Activated B cell treated with CpG ODN at 0.5 μM for 24 hours (primary cell): ENCODE data around the gene MYH9. TPM values are rescaled to one million over a fixed set of nuclear protein-coding genes. Genes with fewer than 3 reads are reported as not detected.
"Not testable (repeated sequence)": the region's sequence is repeated elsewhere in the genome, so short reads cannot be mapped to it uniquely, and the experiment has no call there.

Experiments used
- ATAC-seq: fragments of 200-7000 bp; cut with Tn5 transposase; one replicate; pipeline ENCODE4 v1.10.0; 2021; ENCODE audit warnings: low read depth, mild to moderate bottlenecking, moderate library complexity
- CTCF ChIA-PET: fragments of 350-600 bp; sonication (Branson Sonifier 250); formaldehyde crosslinking; loops from one replicate; lab custom pipeline; 2021; ENCODE audit warnings: antibody characterized with exemption; lab: Charles Lee
- POLR2A ChIA-PET: fragments of 350-600 bp; sonication (Branson Sonifier 250); formaldehyde crosslinking; loops from one replicate; lab custom pipeline; 2021; ENCODE audit warnings: antibody characterized with exemption; lab: Charles Lee
- DNase-seq: peaks from one replicate; pipeline ENCODE4 v3.0.0; 2022
- H3K27ac Mint-ChIP-seq: one replicate; pipeline ENCODE4 v1.8.0; 2020; ENCODE audit warnings: mixed read lengths
- H3K27me3 Mint-ChIP-seq: one replicate; pipeline ENCODE4 v1.8.0; 2021; ENCODE audit warnings: mixed read lengths
- H3K36me3 Mint-ChIP-seq: one replicate; pipeline ENCODE4 v1.8.0; 2021; ENCODE audit warnings: low read depth, mixed read lengths
- H3K4me1 Mint-ChIP-seq: one replicate; pipeline ENCODE4 v1.8.0; 2021; ENCODE audit warnings: mixed read lengths
- H3K4me3 Mint-ChIP-seq: one replicate; pipeline ENCODE4 v1.8.0; 2020; ENCODE audit warnings: mild to moderate bottlenecking, mixed read lengths
- H3K9me3 Mint-ChIP-seq: one replicate; pipeline ENCODE4 v1.8.0; 2020; ENCODE audit warnings: mixed read lengths
- CTCF ChIP-seq: fragments of 200-600 bp; IDR thresholded peaks from one replicate; pipeline ENCODE4 v1.8.0; 2022; ENCODE audit warnings: antibody characterized with exemption, mild to moderate bottlenecking
- intact Hi-C: fragments of 100-400 bp; cut with micrococcal nuclease; formaldehyde crosslinking; loops from one replicate; pipeline ENCODE4 v1.15.1; 2024
- total RNA-seq: library from RNA; stranded (reverse); gene quantifications from 2 replicates; pipeline ENCODE4 v1.2.3, GENCODE V29; 2022

The MYH9 gene
- total RNA-seq, 1 donor from 2014 or later, result 714 TPM

GRCh38 chr22:36267058-36267457, 120.7 kb downstream of the MYH9 start:
- intact Hi-C loops, result no loop called here
- CTCF ChIA-PET, result interaction anchor here (1.3 to 1.5 kb wide), 2 partner anchors 11 to 28 kb away, joined by 3 to 6 read pairs; partner anchors contain the start of gene APOL2

GRCh38 chr22:36263886-36264664, 123.7 kb downstream of the MYH9 start:
- H3K9me3 Mint-ChIP-seq, CTCF ChIA-PET, H3K4me1 Mint-ChIP-seq, H3K4me3 Mint-ChIP-seq, POLR2A ChIA-PET, H3K27me3 Mint-ChIP-seq, H3K27ac Mint-ChIP-seq, DNase-seq, intact Hi-C loops, ATAC-seq: not testable (repeated sequence)
- peaks cover 44% of the 10 kb centered on the region for H3K36me3 Mint-ChIP-seq

More at GRCh38 chr22:36267058-36267457, 120.7 kb downstream of the MYH9 start:
- Mint-ChIP-seq H3K27ac (no peak overlapping the region), H3K27me3 (no peaks in the 10 kb centered on the region), H3K36me3 (peaks cover 33% of the 10 kb centered on the region), H3K4me1 (no peaks in the 10 kb centered on the region), H3K9me3 (no peaks in the 10 kb centered on the region), H3K4me3 (no peak overlapping the region)
- no peak for DNase-seq
- ATAC-seq, result no peak
- POLR2A ChIA-PET, result no interaction called here
- TF ChIP-seq CTCF, result no peak

- ATAC-seq, intact Hi-C loops, CTCF ChIA-PET, H3K27ac Mint-ChIP-seq, DNase-seq, H3K9me3 Mint-ChIP-seq, POLR2A ChIA-PET, H3K4me3 Mint-ChIP-seq, H3K27me3 Mint-ChIP-seq: not testable (repeated sequence)
- Mint-ChIP-seq H3K36me3 (peaks cover 52% of the 10 kb centered on the region), H3K4me1 (peaks cover 11% of the 10 kb centered on the region)
These were observed 124.5 kb downstream of the MYH9 start for GRCh38 chr22:36263216-36263673.

- peaks cover 16% of the 10 kb centered on the region for H3K4me1 Mint-ChIP-seq
- intact Hi-C loops, H3K9me3 Mint-ChIP-seq, DNase-seq, ATAC-seq, POLR2A ChIA-PET, H3K4me3 Mint-ChIP-seq, H3K27ac Mint-ChIP-seq, H3K27me3 Mint-ChIP-seq: not testable (repeated sequence)
- CTCF ChIA-PET, result interaction anchor here (1.2 kb wide), 1 partner anchor 23 kb away, joined by 3 read pairs; the partner anchor contains the start of gene APOL2
- peaks cover 59% of the 10 kb centered on the region for H3K36me3 Mint-ChIP-seq
These were observed 125.5 kb downstream of the MYH9 start for GRCh38 chr22:36262307-36262706.

GRCh38 chr22:36261675-36262074, 126.1 kb downstream of the MYH9 start:
- Mint-ChIP-seq H3K36me3 (peaks cover 61% of the 10 kb centered on the region), H3K4me1 (peaks cover 16% of the 10 kb centered on the region)
- CTCF ChIA-PET, result interaction anchor here (1.2 kb wide), 1 partner anchor 22 kb away, joined by 3 read pairs; the partner anchor contains the start of gene APOL2
- H3K4me3 Mint-ChIP-seq, H3K9me3 Mint-ChIP-seq, DNase-seq, H3K27me3 Mint-ChIP-seq, ATAC-seq, intact Hi-C loops, POLR2A ChIA-PET, H3K27ac Mint-ChIP-seq: not testable (repeated sequence)

- POLR2A ChIA-PET, result interaction anchor here (0.6 kb wide), 1 partner anchor 21 kb away, joined by 5 read pairs; no protein-coding TSS in a partner anchor
- Mint-ChIP-seq H3K36me3 (peaks cover 51% of the 10 kb centered on the region), H3K27me3 (no peaks in the 10 kb centered on the region), H3K27ac (no peak overlapping the region), H3K4me3 (no peak overlapping the region), H3K4me1 (peaks cover 16% of the 10 kb centered on the region), H3K9me3 (no peaks in the 10 kb centered on the region)
- DNase-seq (no peak), ATAC-seq (no peak)
- intact Hi-C loops, result no loop called here
- CTCF ChIA-PET, result no interaction called here
- no peak for TF ChIP-seq CTCF
These were observed 128.0 kb downstream of the MYH9 start for GRCh38 chr22:36259615-36260300.
